GM21447 (cell line): Measurements from ENCODE around the gene AIP.
"Not testable (repeated sequence)": the region's sequence is repeated elsewhere in the genome, so short reads cannot be mapped to it uniquely, and the experiment has no call there.

ENCODE experiments used
- ATAC-seq: cut with Tn5 transposase; IDR thresholded peaks from one replicate; pipeline ENCODE4 v1.9.1; 2021; ENCODE audit not compliant: unreplicated experiment

Gene AIP

DNA sequence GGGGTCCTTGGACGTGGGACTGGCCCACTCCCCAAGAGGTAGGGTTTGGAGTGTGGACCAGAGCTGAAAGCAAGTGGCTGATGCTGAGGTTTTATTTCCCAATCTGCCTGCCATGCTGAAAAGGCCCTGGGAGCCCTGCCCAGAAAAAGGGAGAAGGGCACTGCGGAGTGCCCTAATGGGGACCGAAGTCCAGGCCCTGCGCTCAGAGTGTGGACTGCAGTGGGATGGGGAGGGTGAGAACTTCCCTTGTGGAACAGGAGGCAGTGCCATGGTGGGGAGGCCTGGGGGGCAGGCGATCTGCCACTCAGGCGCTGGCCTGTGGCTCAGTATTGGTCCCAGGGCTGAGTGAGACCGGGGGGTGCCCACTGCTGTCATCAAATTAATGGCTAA lies 34.6 kb upstream of the AIP start:
- ATAC-seq, result no peak

DNA sequence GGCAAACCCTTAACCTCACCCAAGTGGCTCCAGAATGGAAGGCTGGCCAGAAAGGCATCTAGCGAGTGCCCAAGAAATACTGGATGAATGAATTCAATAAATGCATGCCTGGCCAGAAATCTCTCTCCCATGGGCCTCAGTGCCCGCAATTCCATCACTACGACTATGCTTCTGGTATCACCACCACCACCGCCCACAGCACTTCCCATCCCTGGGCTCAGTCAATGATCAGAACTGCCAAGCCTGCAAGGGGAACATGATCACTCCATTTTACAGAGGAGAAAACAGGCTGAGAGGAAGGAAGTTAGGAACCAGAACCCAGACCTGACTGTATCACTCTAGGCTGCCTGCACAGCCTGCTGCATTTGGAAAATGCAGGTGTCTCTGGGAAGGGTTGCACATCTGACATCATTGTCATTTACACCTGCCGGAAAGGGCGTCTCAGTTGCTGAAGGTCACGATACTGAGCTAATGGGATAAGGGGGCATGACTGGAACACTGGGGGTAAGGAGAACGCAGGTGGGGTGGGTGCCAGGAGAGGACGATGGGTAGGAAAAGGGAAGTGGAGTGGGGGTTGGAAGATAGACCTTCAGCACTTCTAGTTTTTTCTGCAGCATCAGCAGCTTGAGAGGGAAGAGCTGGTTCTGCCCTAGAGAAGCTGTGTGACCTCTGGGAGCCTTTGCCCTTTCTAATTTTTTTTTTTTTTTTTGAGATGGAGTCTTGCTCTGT lies 33.5 kb upstream of the AIP start:
- no peak for ATAC-seq

DNA sequence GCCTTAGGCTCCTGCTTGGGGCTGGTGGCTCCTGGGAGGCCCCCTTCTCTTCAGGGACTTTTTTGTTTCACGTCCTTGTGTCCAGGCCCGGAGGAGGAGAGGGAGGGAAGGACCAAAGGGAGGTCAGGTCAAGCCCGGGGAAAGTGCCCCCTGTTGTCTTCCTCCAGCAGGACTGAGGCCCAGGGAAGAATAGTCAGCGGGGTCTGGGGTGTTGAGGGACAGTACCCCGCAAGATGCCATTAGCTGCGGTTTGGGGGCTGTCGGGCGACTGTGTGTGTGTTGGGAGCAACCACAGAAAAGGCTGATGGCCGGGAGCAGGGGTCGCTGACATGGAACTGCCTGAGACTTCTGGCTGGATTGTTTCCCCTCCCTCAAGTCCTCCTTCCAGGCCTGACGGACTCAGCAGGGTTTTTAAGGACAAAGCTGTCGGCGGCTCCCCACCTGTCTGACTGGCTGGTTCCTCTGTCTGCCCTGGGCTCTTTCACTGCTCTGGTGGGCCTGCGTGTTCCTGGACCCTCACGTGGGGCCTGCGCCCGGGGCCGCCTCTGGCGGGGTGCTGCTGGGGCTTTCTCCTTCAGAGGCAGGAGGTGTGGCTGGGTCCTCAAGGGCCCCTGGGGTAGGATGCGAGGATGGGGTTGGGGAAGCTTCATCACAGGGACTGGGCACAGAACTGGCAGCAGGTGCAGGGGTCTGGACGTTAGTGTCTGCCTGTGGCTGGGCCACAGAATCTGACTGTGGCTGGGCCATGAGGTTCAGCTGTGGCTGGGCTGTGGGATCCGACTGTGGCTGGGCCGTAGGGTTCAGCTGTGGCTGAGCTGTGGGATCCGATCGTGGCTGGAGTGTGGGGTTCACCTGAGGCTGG lies 31.8 kb upstream of the AIP start:
- ATAC-seq, result no peak

DNA sequence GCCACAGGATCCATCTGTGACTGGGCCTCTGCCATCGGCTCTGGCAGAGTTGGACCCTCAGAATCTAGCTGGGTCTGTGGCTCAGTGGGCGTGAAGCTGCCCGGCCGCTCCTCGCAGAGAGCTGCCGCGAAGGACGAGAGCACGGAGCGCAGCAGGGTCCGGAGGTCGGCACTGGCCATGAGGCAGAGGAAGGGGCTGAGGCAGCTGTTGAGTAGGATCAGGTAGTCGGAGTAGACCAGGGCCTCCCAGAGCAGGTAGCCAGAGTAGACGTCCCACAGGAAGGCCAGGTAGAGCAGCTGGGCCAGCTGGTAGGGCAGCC lies 31.2 kb upstream of the AIP start:
- no peak for ATAC-seq

DNA sequence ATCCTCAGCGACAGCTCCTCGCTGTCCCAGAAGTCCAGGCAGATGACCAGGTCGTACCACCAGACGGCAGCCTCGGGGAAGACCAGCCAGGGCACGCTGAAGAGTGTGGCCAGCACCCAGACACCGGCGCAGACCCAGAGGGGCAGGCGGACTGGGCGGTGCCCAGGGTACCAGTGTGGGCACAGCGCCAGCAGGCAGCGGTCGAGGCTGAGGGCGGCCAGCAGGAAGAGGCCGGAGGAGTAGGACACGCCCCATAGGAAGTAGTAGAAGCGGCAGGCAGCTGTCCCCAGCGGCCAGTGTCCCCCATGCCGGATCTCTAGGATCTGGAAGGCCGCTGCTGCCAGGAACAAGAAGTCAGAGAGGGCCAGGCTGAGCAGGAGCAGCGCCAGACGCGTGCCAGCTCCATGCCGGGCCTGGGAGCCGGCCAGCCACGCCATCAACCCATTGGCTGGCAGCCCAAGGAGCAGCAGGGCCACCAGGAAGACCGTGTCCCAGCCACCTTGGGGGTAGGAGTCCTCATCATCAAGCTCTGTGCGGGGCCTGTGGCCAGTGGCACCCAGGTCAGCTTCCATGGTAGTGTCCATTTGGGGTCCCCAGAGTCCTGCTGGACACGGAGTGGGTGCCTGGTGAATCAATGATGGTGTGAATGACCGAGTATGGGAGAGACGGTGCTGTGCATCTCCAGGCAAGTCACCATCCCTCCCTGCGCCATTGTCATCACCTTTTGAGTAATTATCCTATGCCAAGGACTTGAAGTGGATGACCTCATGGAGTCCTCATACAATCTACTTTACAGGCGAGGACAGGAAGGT lies 30.5 kb upstream of the AIP start, which contains the start of gene GPR152:
Gene GPR152, minus strand, starts transcription at position 589 of the 812 bp plus-strand sequence. Its CDS starts 5 bp downstream, at position 584.
- no peak for ATAC-seq

DNA sequence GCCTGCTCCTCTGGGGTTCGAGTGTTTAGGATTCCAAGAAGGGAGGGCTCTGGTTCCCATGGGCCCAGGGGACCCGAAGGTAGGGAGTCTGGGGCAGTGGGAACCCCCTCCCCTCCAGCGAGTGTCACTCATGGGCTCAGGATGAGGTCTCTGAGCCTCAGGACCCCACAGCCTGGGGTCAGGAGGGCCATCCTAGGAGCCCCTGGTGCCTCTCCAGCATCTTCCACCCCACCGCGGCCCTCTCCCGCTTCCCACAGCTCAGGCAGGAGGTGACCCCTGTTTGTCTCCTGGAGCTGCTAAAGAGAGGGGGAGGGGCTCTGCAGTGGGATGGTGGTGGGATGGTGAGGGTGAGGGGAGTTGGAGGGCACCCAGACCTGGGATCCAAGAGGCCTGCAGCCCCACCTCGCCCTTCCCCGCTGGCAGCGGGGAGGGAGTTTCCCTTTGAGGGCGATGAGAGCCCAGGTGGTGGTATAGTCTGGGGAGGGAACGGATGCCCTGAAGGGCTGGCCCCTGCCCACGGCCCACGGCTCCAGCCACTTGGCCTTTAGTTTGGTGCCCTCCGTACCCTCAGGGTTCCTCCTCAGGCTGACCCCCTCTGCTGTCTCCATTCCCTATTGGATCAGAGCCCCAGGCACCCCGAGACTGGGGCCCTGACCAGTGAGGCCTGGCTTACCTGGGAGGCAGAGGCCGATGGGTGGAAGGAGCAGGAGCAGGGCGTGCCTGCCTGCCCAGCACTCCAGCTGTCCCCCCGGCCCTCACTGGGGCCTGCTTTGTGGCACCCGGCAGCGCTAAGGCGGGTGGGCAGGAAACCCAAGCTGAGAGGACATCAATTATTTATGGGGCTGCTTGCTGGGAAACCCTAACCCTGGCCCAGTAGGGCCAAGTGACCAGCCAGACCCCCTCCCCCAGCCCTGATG lies 28.8 kb upstream of the AIP start:
- no peak for ATAC-seq

DNA sequence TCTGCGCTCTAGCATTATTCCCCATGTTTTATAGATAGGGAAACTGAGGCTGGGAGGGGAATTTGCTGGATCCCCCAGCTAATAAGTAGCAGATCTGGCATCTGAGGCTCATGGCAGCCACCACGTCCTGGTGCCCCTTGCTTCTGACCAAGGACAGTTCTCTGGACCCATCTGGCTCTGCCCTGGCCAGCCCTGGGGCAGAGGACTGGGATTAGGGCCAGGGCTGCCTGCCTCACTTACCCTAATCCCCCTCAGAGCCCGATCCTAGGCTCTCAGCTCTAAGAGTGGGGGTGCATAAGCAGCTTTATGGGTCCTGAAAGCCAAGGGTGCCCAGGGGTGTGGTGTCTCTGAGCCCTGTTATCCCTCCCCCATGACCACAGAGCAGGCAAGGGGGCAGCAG lies 27.8 kb upstream of the AIP start, which contains the start of gene CABP4:
Gene CABP4, plus strand, starts transcription at position 301 of the 400 bp plus-strand sequence. Its CDS starts 70 bp downstream, at position 371.
- ATAC-seq, result no peak

DNA sequence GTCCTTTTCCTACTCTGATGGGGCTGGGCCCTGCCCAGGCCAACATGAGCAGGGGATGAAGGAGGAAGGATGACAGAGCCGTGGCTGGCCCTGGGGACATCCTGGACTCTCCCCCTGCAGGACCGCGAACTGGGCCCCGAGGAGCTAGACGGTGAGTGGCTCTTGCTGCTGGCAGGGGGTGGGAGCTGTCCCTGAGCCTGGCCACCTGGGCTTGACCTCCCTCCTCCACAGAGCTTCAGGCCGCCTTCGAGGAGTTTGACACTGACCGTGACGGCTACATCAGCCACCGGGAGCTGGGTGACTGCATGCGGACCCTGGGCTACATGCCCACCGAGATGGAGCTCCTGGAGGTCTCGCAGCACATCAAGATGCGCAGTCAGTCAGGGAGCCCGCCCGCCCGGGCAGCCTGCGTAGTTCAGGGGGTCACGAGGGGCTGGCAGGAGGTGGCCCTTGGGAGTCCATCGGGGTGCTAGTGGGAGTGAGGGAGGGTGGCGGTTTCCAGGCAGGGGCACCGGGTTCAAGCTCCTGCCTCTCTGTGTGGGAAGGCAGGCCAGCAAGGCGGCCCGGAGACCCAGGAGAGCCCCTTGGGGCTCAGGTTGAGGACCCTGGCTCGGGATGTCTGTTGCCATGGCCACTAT lies 26.6 kb upstream of the AIP start:
- ATAC-seq, result no peak

DNA sequence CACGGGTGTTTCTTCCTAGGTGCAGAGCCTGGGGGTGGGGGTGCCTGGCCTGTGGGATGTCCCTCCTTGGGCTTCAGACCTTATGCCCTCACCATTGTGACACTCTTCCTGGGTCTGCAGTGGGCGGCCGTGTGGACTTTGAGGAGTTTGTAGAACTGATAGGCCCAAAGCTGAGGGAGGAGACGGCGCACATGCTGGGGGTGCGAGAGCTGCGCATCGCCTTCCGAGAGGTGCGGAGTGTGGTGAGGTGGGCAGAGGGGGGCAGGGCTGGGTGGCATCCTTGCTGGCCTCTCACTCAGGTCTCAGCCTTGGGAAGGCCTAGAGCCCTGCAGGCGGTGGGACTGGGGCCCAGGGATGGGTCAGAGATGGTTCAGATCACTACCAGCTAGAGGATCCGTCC lies 25.4 kb upstream of the AIP start:
- ATAC-seq, result no peak

DNA sequence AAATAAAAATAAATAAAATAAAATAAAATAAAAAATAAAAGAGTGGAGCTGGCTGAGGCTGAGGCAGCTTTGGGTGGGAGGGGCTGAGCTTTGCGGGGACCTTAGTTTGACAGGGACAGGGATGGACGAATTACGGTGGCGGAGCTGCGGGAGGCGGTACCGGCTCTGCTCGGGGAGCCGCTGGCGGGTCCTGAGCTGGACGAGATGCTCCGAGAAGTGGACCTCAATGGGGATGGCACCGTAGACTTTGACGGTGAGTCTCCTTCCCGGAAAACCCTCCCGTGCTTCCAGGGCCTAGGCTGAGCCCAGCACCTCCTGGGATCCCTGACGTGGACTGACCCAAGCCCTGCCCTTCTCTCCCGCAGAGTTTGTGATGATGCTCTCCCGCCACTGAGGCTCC lies 24.6 kb upstream of the AIP start:
- ATAC-seq, result no peak

DNA sequence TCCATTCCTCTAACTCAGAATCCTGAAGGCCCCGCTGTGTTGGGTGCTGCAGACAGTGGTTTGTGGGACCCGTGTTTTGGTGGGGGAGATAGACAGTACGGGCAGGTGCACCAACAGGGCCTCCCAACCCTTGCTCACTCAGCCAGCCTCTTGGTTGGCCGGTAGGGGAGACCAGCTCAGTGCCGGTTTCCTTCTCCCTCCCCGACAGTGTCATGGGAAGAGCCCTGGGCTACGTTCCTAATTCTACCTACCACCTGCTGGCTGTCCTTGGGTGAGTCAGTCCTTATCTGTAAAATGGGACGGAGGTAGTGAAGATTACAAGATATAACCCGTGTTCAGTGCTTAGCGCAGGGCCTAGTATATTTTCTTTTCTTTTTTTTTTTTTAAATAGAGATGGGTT lies 19.6 kb upstream of the AIP start:
- no peak for ATAC-seq

DNA sequence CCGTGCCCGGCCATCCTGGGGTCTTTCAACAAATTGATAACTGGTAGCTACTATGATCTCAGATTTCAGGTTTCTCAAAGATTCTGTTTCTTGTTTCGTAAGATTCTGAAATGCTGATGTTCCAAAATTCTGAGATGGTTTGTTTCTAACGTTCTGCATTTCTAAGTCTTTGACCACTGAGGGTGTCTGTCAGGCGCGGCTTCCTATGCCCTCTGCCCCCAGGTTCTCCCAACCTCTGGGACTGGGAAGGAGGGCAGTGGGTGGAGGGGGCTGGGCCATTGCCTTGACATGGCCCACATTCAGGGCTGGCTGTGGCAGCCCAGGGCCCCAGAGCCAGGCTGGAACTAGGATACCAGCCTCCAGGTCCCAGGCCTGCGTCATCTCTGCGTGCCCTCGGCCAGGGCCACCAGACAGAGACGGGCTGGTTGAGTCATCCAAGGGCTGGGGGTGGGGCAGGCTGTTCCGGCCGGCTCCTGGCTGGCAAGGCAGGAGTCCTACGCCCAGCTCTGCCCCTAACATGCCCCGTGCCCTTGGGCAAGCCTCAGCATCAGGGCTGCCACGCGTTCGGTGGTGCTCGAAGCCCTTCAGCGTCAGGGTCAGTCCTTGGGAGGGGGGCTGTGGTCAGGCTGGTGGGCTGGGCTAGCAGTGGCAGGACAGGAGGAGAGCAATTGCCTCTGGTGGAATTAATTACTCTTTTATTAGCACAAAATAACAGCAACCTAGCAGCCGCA lies 19.0 kb upstream of the AIP start:
- ATAC-seq, result no peak

DNA sequence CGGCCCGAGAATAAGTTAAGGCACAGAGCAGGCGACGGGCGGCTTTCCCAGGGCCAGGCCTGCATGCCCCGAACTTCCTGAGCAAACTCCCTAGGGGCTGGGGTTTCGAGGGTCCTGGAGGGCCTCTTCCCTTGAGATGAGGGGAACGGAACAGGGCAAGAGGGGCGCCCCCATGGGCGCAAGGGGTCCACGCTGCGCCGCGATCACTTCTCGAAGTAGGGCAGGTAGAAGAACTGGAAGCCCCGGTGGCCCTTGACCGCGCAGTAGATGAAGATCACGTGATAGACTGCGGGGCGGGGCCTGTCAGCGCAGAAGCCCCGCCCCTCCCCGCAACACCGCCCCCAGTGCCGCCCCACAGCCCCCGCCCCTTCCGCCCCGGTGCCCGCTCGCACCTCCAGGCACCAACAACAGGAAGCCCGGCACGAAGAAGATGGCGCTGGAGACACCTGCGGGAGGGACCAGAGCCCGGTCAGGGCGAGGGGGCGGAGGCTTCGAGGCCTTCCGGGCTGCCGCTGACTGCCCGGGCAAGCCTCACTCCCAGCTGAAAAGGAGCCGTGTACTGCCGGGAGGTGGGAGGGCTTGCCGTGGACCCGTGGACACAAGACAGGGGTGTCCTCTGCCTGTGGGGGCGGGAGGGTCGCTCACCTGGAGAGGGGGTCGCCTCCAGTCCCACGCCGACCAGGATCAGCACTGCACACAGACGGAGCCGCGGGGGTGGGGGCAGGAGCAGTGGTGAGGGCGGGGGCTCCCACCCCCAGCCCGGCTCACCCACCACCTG lies 18.2 kb upstream of the AIP start:
- ATAC-seq, result peak; percentile 50

DNA sequence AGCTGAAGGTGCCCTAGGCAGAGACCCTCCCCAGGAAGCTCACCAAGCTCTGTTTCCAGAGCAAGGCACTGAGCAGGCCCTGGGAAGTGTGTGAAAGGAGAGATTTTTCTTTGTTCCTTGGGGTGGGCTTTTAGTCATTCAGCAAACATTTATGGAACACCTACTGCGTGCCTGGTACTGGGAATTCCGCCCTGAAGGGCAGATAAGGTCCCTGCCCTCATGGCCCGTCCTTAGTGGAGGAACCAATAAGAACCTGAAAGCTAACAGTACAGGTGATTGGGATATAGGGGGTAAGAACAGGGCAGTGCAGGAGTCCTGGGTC lies 17.7 kb upstream of the AIP start:
- no peak for ATAC-seq

DNA sequence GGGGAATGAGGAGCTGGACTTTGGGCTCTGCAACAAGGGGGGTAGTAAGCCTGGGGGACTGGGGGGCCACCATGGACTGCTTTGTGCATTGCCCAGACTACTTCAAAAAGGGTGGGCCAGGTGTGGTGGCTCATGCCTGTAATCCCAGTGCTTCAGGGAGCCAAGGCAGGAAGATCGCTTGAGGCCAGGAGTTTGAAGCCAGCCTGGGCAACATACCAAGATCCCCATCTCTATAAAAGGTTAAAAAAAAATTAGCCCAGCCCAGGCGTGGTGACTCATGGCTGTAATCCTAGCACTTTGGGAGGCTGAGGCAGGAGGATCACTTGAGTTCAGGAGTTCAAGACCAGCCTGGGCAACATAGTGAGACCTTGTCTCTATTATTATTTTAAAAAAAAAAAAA lies 17.3 kb upstream of the AIP start:
- not testable (repeated sequence) for ATAC-seq

DNA sequence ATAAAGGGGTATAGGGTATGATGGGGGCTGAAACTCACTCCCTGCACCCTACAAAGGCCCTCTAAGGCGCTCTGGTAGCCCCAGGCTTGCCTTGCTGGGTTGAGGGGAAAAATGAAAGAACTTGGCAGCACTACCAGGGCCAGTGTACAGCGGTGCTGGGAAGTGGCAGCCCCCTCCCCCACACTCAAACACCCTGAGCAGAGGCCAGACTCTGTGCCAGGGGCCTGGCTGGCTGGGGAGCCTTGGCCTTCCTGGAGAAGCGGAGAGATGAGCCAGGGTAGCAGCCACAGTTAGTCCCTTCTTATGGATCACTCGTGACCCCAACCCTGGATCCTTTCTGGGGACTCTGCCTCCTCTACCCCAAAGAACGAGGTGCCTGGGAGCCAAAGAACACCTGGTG lies 16.5 kb upstream of the AIP start:
- no peak for ATAC-seq

DNA sequence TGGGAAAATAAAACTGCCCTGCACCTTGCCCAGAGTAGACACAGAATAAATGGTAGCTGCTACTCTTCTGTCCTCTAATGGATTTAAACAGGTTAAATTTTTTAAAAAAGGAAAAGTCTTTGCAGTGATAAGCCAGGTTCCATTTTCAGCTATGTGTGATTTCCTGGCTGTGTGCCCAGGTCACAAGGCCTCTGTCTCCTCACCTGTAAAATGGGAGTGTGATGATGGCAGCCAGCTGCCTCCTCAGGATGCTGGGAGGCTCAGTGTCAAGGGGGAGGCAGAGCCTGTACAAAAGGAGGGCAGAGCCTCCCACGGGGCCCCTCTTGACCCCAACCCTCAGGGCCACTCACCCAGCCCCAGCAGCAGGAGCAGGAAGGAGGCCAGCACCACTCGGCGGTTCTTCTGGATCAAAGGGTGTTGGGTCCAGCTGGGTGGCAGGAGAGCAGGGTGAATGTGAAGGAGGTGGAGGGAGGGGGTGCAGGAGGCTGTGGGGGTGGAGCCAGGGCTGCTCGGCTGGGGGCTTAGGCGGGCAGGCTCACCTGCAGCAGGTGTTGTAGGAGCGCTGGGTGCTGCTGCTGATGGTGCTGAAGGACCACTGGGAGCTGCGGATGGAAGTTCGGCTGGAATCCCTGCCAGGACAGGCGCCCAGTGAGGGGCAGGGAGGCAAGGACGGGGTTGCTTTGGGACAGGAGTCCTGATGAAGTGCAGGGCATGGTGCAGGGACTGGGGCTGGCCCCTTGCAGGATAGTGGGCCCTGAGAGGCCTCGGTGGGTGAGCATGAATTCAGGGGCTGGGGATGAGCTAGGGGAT lies 15.7 kb upstream of the AIP start:
- no peak for ATAC-seq

DNA sequence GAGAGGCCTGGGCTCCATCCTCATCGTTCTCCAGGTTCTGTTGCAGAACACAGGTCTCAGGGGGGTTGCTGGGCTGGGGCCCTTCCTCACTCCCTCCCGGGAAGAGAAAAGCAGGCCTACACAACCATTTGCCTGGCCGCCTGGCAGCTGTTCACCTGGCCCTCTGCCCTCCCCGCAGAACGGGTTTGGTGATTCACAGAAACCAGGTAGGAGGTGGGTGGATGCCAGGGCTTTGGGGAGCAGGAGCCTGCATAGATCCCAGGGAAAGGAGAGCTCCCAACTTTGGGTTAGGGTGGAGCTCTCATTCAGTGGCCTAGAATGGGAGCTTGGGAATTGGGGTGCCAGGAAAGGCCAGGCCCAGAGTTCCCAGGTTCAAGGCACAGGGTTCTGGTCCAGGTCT lies 14.8 kb upstream of the AIP start:
- no peak for ATAC-seq
